K562 (cell line): Measurements from ENCODE around the gene TRDMT1. TPM values are rescaled to one million over a fixed set of nuclear protein-coding genes. Genes with fewer than 3 reads are reported as not detected.

ENCODE experiments used
- ADNP ChIP-seq: fragments of 200-800 bp; sonication (Bioruptor generic); IDR thresholded peaks from 2 replicates; pipeline ENCODE4 v1.6.1; 2016; ENCODE audit warnings: missing genetic modification characterization, missing compliant biosample characterization
- BRF2 ChIP-seq: IDR thresholded peaks from 3 replicates; pipeline ENCODE4 v1.6.1; 2011; ENCODE audit warnings: borderline replicate concordance, mild to moderate bottlenecking; ENCODE audit not compliant: insufficient read length, insufficient read depth
- CBX1 ChIP-seq: sonication (generic); IDR thresholded peaks from 2 replicates; pipeline ENCODE4 v1.6.1; 2016; ENCODE audit warnings: antibody characterized with exemption, low read depth, mild to moderate bottlenecking
- CHD2 ChIP-seq: IDR thresholded peaks from 2 replicates; pipeline ENCODE4 v1.6.1; 2011; ENCODE audit warnings: low read depth, low read length
- E2F1 ChIP-seq: sonication (generic); formaldehyde crosslinking; IDR thresholded peaks from 2 replicates; pipeline ENCODE4 v1.8.1; 2023; ENCODE audit warnings: mild to moderate bottlenecking, missing genetic modification reagents, moderate library complexity
- EGR1 ChIP-seq: fragments of 450-650 bp; conservative IDR thresholded peaks from 2 replicates; pipeline ENCODE4 v1.6.1; 2017; ENCODE audit warnings: mild to moderate bottlenecking
- ETS2 ChIP-seq: IDR thresholded peaks from 2 replicates; pipeline ENCODE4 v1.6.1; 2016; ENCODE audit warnings: borderline replicate concordance, missing genetic modification characterization, mild to moderate bottlenecking, moderate library complexity, missing compliant biosample characterization; ENCODE audit not compliant: poor library complexity, severe bottlenecking
- EWSR1 ChIP-seq: fragments of 450-650 bp; IDR thresholded peaks from 2 replicates; pipeline ENCODE4 v1.6.1; 2018; ENCODE audit warnings: borderline replicate concordance, mild to moderate bottlenecking, low read depth, moderate library complexity; ENCODE audit not compliant: partially characterized antibody
- FOXM1 ChIP-seq, 2 experiments: fragments of 450-650 bp in 1 of 2; sonication (generic) in 1 of 2; formaldehyde crosslinking in 1 of 2; IDR thresholded peaks; 2 replicates each; pipeline versions ENCODE4 v1.6.1 to v1.9.0; 2017 to 2022; ENCODE audit warnings: low read depth in 2 of 2, mild to moderate bottlenecking in 2 of 2, missing genetic modification reagents in 1 of 2, moderate library complexity in 1 of 2
- MTA3 ChIP-seq: fragments of 450-650 bp; formaldehyde crosslinking; IDR thresholded peaks from 2 replicates; pipeline ENCODE4 v1.6.1; 2017; ENCODE audit warnings: mild to moderate bottlenecking, borderline replicate concordance
- RBM17 ChIP-seq: fragments of 200-400 bp; formaldehyde crosslinking; IDR thresholded peaks from 2 replicates; pipeline ENCODE4 v1.6.1; 2017; ENCODE audit warnings: low read depth, mild to moderate bottlenecking, low read length, borderline replicate concordance
- SIN3A ChIP-seq, 2 experiments: fragments of 150-350 bp in 1 of 2; IDR thresholded peaks; 2 replicates each; pipeline ENCODE4 v1.6.1; 2011 to 2016; ENCODE audit warnings: borderline replicate concordance in 2 of 2, low read depth in 2 of 2, low read length in 2 of 2, mild to moderate bottlenecking in 2 of 2, moderate library complexity in 2 of 2; ENCODE audit not compliant: control insufficient read depth in 1 of 2
- SPI1 ChIP-seq: IDR thresholded peaks from 2 replicates; pipeline ENCODE4 v1.6.1; 2011; ENCODE audit warnings: low read depth, low read length, control low read depth, borderline replicate concordance
- SRSF7 ChIP-seq: fragments of 200-400 bp; formaldehyde crosslinking; optimal IDR thresholded peaks from 2 replicates; pipeline ENCODE3; 2017; ENCODE audit warnings: mild to moderate bottlenecking, low read depth, low read length
- ZNF124 ChIP-seq: sonication (generic); formaldehyde crosslinking; IDR thresholded peaks from 2 replicates; pipeline ENCODE4 v1.8.1; 2022; ENCODE audit warnings: missing genetic modification reagents
- ZNF174 ChIP-seq: fragments of 250-450 bp; sonication (Bioruptor Pico); IDR thresholded peaks from 2 replicates; pipeline ENCODE4 v1.4.0; 2020; ENCODE audit warnings: mild to moderate bottlenecking
- ZNF184 ChIP-seq: sonication (generic); formaldehyde crosslinking; IDR thresholded peaks from 2 replicates; pipeline ENCODE4 v1.5.0; 2020; ENCODE audit warnings: missing genetic modification reagents
- ZNF23 ChIP-seq: fragments of 250-450 bp; sonication (Bioruptor Pico); IDR thresholded peaks from 2 replicates; pipeline ENCODE4 v1.4.0; 2020; ENCODE audit warnings: mild to moderate bottlenecking
- ZNF316 ChIP-seq: fragments of 450-650 bp; IDR thresholded peaks from 2 replicates; pipeline ENCODE4 v1.6.1; 2016
- ZNF449 ChIP-seq: fragments of 250-450 bp; sonication (Bioruptor Pico); IDR thresholded peaks from 2 replicates; pipeline ENCODE4 v1.8.0; 2022; ENCODE audit warnings: moderate library complexity, mild to moderate bottlenecking, inconsistent platforms
- ZNF717 ChIP-seq: fragments of 250-450 bp; sonication (Bioruptor Pico); IDR thresholded peaks from 2 replicates; pipeline ENCODE4 v1.5.0; 2021
- polyA plus RNA-seq, 8 experiments: library from polyadenylated mRNA; depleted of rRNA in 4 of 8; stranded (reverse) in 5 of 8; unstranded in 3 of 8; fragments of >200 nt; fragmentation: Nextera tagmentation in 2 of 8; fragmentation: Illumina TruSeq in 1 of 8; extraction: Ambion mirVana in 2 of 8; extraction: Trizol in 1 of 8; gene quantifications; 2 replicates each; pipeline versions ENCODE4 v1.2.1 to v1.2.3, GENCODE V29; 2011 to 2014; ENCODE audit warnings: inconsistent platforms in 1 of 8, missing spikeins in 1 of 8
- total RNA-seq, 7 experiments: library from RNA; depleted of rRNA in 6 of 7; stranded (reverse); fragments of >200 nt in 6 of 7; fragmentation: Illumina TruSeq in 2 of 7; extraction: Trizol in 2 of 7; gene quantifications; 2 replicates each; pipeline versions ENCODE4 v1.2.1 to v1.2.3, GENCODE V29; 2011 to 2021; ENCODE audit warnings: low replicate concordance in 1 of 7
- TF ChIP-seq, protein P1 (sequence below): fragments of 250-450 bp; sonication (Bioruptor Pico); IDR thresholded peaks from 2 replicates; pipeline ENCODE4 v1.4.0; 2020; ENCODE audit warnings: mild to moderate bottlenecking, moderate library complexity

Gene TRDMT1
- total and polyA plus RNA-seq, 9 of the 15 experiments (the other 6 are each of a cell fraction or from before 2014, with no cell fraction given) = 5.4 to 12.6 (median 9.3) TPM

- TF ChIP-seq ZNF316 (peak; percentile 42; the same call in 1 of the 2 replicates), ZNF449 (CRISPR knock-in tag) (no peak), CHD2 (no peak), ADNP (tag) (no peak), RBM17 (no peak), ZNF23 (CRISPR knock-in tag) (no peak), BRF2 (no peak), EGR1 (peak; percentile 67), EWSR1 (no peak), E2F1 (CRISPR knock-in tag) (no peak), SIN3A (IDR thresholded peaks at IDR 0.05; ENCODE audit: borderline replicate concordance in 2 of 2, control insufficient read depth in 1 of 2, low read depth in 2 of 2, low read length in 2 of 2) (0 out of 4 replicates have a peak, but pooled peaks of 1 of the 2 experiments have one; percentile 2), FOXM1 (IDR thresholded peaks at IDR 0.05; ENCODE audit: low read depth) (peak; percentile 91), FOXM1 (CRISPR knock-in tag; IDR thresholded peaks at IDR 0.05; ENCODE audit: low read depth) (peak; percentile 72; the same call in 1 of the 2 replicates), SRSF7 (no peak), CBX1 (peak; percentile 42), MTA3 (peak; percentile 93; the same call in 1 of the 2 replicates), ZNF184 (CRISPR knock-in tag) (no peak), ZNF124 (CRISPR knock-in tag) (no peak), ETS2 (tag) (no peak), SPI1 (no peak), ZNF174 (CRISPR knock-in tag) (no peak), ZNF717 (CRISPR knock-in tag) (no peak)
- TF ChIP-seq, protein P1, sequence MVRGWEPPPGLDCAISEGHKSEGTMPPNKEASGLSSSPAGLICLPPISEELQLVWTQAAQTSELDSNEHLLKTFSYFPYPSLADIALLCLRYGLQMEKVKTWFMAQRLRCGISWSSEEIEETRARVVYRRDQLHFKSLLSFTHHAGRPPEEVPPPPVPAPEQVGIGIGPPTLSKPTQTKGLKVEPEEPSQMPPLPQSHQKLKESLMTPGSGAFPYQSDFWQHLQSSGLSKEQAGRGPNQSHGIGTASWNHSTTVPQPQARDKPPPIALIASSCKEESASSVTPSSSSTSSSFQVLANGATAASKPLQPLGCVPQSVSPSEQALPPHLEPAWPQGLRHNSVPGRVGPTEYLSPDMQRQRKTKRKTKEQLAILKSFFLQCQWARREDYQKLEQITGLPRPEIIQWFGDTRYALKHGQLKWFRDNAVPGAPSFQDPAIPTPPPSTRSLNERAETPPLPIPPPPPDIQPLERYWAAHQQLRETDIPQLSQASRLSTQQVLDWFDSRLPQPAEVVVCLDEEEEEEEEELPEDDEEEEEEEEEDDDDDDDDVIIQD = no peak
Observed at GRCh38 chr10:17228091-17229015, 26.9 kb upstream of the TRDMT1 start, which contains the start of gene VIM (continued).
